Suppressor macrophage (primary cell): Measurements from ENCODE around the gene TAS2R16.

Experiments
- DNase-seq, 4 experiments: peaks; one replicate each; pipeline ENCODE4 v3.0.0-alpha.2; 2020 to 2022
- total RNA-seq, 17 experiments: gene quantifications; one replicate each; lab custom pipeline; 2026; ENCODE audit warnings: mixed read lengths in 6 of 17, inconsistent platforms in 3 of 17; lab: John Stamatoyannopoulos, UW

TAS2R16 gene, protein sequence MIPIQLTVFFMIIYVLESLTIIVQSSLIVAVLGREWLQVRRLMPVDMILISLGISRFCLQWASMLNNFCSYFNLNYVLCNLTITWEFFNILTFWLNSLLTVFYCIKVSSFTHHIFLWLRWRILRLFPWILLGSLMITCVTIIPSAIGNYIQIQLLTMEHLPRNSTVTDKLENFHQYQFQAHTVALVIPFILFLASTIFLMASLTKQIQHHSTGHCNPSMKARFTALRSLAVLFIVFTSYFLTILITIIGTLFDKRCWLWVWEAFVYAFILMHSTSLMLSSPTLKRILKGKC
- total RNA-seq = 0 to 0.88 (median 0) reads per million in 17 experiments

DNA sequence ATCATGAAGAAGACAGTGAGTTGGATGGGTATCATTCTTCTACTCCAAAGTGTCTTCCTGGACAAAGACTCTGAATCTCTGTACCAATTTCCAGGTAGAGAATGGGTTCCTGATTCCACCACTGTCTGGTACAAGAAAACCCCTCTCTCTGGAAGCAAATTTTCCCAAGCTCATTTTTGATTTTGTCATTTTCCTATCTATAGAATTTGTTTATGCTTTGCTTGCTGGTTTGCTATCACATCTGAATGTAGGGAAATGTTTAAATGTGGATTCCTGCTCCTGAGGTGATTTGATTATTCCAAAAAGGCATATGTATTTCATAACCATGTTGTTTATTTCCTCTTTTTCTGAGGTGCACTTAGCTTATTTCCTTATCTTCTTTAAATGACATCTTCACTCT lies at the start of gene TAS2R16:
TAS2R16 (minus strand) TSS at position 101 of the 400 bp plus-strand sequence; CDS start at position 35, 66 bp downstream.
- no peak for DNase-seq

DNA sequence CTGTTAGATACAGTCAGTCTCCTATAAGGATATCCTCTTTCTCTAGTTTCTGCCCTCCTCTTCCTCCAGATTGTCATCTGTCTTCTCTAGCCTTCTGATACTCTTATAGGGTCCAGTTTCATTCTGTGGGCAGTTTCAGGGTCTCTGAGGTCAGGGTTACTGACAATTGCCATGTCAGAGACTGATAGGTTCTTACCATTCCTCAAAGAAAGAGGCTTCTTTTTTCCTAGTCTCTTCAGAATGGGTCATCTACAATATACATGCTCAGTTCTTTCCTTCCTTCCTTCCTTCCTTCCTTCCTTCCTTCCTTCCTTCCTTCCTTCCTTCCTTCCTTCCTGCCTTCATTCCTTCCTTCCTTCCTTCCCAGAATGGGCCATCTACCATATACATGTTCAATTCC lies 48.1 kb upstream of the TAS2R16 start:
- no peak for DNase-seq

DNA sequence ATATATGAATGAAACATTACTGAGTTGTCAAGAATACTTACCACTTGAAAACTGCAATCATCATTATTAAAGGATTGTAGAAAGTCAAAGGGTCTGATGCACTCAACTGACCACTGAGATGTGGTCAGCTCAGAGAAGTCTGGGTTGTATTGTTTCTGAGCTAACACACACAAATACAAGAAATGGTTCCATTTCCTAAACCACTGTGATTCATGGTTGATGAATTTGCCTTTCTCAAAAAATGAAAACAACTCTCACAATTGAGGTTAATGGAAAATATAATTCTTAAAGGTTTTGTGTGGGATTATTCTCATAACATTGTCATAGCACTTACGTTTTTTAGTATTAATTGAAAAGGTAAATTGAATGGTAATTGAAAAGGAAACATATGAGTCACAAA lies 45.6 kb upstream of the TAS2R16 start:
- no peak for DNase-seq

DNA sequence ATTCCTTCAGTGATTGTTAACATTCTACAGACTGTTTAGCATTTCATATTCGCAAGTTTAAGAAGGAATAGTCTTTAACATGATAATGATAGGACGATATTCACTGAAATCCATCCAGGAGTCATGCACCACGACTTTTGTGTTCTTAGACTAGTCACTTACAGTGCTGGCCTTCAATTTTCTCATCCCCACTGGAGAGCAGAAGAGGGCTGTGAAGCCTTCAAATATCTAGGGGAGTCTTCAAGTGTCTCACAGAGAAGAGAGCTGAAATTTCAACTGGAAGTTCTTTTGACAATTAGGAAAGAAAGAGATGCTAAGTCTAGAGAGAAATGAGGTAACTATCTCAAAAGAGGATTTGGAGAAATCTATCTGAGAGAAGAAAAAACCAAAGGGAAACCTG lies 43.8 kb upstream of the TAS2R16 start:
- DNase-seq = no peak

DNA sequence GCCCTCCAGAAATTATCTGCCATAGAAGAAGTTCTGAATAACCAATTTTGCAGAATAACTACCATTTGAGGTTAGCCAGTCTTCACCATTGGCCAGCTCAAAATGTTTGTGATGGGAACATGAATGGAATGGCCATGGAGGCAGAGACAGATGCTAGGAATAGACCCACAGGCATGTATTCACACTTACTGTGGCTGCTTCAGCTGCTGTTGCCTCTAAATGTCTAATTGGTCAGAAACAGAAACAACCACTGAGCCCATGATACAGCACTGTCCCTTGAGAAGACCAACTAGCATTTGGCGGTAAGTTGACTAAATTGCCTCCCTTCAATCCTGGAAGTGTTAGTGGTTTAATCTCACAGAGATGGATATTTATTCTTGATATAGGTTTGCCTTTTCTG lies 38.6 kb upstream of the TAS2R16 start:
- no peak for DNase-seq

DNA sequence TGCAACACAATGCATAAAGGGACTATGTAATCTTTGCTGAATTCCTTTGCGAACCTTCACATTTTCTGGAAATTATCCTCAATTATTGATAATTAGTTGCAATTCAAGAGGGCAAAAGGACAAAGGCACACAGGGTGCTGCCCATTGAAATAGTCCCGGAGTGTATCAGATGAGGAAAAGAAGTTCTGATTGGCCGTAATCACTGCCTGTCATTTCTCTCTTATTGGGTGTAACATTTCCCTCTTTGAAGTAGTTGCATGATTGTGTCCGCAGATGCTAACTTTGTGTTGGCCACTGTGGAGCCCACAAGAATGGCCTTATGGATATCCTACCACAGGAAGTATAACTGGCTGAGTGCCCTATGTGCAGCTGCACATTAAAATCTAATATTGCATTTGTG lies 35.1 kb upstream of the TAS2R16 start:
- no peak for DNase-seq

DNA sequence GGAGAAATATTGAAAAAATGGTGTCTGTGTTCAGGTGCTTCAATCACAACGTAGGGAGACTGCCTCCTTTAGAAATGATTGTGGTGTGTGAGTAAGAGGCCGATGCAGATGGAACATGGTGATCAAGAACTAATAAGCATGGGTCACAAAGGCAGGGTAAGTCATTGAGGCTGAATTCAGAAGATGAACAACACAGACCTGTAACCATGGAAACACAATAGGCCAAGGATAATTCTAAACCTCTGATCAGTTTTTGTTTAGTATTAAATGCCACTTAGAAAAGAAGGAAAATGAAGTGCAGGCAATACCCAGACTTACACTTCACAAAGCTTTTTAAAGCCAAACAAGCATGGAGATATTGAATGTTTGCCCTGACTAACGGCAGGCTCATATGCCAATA lies 32.8 kb upstream of the TAS2R16 start:
- DNase-seq = no peak

DNA sequence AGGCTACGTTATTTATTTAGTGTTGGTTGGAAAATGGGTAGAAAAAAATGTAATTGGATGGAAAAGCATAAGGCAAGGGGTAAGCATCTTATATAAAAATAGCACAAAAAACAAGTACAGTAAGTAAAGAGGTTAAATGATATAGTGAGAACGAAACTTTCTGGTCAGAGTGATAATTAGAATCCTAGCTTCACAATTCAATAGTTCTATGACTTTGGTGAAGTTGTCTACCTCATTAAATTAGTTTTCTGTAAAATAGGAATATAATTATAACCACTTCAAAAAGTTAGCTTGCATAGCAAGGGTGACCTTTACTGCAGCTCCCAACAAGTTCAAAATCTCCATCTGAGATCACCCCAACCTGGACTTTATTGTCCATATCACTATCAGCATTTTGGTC lies 30.8 kb upstream of the TAS2R16 start:
- DNase-seq = no peak

DNA sequence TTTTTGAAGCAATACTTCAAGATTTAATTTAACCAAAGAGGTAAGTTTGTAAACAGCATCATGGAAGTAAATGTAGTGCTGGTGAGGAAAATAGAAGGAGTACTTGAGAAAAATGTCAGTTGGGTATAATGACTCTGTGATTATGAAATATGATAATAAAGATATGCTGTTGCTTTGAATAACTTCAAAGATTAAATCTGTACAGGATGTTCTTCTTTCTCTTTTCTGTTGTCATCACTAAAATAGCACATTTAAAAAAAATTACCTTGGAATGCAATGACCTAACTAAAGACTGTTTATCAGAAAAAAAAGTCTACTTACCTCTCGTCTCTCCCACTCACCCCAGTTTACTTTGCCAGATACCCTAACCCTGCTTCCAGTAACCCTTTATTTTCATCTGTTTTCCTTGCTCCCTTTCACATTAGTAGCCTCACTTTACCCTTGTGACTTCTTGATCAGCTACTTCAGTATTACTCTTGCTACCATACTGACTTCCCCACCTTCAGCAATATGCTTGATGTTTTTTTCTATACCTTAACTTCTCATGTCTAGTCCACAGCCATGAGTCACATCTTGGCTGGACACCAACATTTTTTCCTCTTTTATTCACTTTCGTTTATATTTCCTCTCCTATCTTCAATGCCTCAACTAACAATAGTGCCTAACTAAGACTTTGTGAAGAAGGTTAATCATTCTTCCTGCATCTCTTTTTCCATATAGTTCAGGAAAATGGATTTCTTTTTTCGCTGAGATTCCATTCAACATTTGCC lies 29.7 kb upstream of the TAS2R16 start:
- no peak for DNase-seq

DNA sequence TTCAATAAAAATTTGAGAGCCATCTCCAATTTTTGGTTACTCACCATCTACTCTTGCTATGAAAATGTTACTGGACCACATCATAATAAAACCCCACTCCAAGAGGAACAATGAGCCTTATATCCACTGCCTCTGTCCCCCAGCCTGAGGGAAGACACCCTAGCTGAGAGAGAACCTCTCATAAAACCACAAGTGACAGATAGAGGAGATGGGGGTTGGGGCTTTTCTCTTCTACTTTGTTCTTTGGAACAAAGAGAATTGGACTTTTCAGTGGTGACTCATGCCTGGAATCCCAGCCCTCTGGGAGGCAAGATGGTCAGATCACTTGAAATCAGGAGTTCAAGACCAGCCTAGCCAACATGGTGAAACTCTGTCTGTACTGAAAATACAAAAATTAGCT lies 27.6 kb upstream of the TAS2R16 start:
- DNase-seq = no peak

DNA sequence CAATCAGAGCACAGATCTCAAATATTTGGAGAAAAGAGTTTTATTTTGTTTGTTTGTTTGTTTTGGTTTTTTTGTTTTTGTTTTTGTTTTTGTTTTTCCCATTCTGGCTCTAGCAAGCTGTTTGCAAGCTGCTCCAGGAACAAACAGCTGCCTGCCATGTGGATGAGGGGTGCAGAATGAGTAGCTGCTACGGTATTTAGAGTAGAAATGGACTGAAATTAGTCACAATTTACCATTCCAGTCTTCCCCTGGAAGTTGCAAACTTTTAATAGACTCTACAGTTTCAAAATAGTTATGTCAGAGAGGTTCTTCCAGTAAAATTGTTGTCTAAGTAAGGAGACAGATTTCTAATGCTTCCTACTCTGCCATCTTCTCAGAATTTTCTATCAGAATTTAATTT lies 27.1 kb upstream of the TAS2R16 start:
- no peak for DNase-seq

DNA sequence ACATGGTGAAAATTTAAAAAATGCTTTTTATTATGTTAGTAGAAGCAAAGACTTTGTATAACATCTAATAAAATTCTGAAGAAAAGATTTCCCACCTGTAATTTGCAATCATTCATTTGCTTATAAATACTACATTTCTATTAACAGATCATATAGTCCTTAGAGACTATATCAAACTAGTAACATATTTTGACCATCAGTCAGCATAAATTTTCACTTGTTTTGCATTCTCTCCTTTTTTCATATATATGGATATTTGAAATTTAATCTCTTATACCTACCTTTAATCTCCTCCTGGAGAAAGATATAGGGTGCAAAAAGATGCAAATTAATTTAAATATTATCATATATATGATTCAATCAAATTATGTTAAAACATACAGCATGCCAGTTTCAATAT lies 16.9 kb upstream of the TAS2R16 start:
- DNase-seq = no peak

DNA sequence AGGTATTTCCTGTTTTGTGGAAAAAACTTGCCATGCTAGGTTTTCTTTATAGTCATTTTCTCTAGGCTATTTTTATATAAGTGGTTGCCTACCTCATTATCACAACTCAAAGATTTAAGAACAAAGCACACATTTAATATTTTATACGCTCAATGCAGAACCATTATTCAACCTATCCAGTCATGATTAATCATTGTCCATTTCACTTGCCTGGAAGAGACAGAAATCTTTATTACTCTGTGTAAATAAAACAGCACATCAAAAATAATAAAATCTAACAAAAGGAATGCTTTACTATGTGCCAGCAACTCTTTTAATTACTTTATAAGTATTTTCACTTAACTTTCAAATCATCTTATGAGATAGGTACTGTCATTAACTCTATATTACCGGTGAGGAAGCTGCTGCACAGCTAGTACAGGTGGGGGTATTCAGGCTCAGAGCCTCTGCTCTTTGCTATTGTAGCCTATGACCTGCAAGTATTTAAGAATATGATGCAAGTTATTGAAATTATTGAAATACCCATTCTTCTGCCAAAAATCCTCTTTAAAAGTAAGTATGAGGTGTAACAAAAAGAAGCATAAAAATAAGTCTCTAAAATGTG lies 16.4 kb upstream of the TAS2R16 start:
- no peak for DNase-seq

DNA sequence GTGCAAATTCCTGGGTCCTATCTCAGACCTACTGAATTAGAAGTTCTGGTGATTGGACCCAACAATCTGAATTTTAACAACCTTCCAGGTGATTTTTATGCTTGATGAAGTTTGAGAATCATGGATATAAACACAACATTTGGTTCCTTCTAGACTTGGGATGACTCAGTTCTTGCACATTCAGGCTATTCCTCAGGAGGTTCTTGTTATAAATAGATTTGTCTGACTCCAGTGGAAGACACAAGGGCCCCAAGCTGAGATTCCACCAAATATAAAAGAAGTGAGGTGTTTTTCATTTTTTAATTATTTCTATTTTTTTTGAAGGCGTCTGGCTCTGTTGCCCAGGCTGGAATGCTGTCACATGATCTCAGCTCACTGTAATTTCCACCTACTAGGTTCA lies 9.4 kb upstream of the TAS2R16 start:
- DNase-seq = no peak

DNA sequence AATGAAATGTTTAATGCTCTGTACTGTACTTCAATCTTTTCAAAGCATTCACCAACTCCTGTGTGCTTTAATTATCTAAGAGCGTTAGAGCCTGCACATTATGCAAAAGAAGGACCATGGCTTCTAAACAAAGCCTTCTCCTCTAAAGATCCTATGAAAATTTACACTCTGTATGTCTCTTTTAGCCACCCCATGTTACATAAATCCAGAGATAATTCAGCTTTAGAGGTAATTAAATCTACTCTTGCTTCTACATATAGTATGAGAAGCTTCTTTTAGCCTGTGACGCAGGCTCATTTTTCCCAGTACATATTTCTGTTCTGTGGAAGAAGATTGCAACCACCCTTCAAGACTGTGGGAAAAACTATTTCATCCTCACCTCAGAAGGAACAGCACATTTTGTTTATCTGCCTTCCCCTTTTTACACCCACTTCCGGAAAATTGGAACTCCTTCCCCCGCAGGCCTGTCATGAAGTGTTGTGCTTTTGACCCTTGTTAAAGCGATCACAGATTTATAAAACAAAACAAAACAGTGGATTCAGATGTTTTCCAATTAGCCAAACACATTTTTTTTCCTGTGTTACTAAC lies 8.1 kb upstream of the TAS2R16 start:
- no peak for DNase-seq

DNA sequence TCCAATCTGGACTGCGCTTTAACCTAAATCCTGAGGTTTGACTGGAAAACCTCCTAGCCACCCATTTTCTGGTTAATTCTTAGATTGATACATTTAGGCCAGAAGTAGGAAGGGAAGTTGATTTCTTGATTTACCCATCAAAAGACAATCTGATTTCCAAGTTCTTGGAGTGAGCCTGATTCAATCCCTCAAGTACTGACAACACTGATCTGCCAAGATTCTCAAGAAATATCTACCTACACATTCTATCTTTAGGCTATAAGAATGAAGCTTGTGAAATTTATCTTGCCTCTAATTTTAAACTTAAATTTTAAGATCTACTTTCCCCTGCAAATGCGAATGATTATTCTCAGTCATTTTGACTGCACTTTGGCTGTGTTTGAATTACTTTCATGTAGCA lies 5.9 kb downstream of the TAS2R16 start:
- no peak for DNase-seq

DNA sequence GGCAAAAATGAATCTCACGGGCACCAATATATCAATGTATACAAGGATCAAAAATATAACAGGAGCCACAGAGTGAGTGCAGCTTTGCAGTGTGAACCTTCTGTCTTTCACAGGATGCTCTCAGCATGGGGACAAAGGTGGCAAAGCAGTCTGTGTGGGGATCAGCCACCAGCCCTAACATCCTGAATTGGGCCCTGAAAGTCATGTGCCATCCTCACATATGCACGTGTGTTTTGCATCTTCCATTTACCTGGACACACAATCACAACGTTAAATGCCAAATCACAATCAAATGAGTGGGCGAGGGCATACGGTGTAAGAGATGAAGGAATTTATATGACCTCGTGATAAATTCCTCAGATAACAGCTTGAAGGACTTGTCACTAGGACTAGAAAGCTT lies 6.5 kb downstream of the TAS2R16 start:
- no peak for DNase-seq

DNA sequence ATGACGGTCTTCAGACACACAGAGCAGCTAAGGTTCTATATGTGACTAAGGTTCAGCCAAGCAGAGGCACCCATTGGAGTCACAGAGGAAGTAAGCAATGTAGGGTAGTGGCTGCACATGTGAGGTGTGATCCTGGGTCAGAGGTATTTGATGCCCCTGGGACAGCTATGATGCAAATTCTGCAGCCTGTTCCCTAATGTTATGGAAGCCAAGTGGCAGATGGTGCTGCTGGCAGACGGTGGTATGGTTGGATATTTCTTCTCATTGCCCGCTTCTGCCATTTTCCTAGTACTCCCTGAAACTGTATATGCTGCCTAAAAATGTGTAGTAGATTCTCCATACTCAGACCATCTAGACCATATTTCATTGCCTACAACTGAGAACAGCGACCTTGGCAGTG lies 7.2 kb downstream of the TAS2R16 start:
- DNase-seq = no peak

DNA sequence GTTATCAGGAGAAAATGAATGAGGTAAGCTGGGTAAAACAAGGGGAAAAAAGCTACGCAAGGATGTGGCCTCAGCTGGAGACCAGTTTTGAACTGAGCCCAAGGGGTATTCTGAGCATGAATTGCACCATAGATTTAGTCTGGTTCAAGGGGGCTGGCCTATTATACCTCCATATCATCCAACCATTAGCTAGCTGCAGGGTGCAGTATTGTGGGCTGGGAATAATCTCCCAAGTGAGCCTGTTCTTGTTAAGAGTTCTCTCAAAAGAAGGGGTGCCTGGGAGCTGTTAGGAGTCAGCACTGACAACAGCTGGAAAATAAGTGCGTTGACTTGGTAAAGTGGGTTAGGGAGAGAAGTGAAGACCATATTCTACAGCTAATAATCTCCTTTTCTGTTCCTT lies 8.0 kb downstream of the TAS2R16 start:
- no peak for DNase-seq

DNA sequence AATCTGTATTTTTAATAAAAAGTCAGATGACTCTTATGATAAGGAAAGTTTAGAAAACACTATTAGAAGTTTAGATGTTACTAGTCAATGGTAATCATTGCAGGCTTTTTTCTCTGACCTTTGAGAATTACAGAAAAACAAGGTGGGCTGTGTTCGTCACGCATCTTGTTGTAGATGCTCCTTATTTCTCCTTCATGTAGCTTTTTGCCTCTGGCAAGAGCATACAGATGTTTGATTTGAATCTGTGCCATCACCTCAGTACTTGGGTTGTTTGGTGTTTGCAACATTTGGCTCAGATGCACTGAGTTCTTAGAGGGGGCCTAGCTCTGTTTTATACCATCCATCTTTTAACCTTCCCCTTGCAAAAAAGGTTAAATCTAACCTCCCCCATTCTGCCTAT lies 11.5 kb downstream of the TAS2R16 start:
- no peak for DNase-seq

DNA sequence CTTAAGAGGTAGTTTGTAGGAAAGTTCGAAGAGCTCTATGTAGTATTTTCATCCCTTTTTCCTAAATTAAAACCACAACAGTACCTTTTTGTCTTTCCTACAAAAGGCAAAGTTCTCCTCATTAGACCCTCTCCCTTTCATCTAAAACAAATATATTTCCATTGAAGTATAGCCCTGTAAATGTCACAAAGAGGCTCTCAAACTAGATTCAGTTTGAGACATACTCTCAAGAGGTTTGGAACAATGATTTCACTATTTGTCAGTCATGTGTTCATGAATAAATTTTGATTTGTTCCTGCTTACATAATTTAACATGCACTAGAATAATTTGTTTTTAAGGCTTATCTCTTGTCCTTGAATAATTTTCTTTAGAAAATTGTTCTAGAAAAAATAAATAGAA lies 12.2 kb downstream of the TAS2R16 start:
- no peak for DNase-seq

DNA sequence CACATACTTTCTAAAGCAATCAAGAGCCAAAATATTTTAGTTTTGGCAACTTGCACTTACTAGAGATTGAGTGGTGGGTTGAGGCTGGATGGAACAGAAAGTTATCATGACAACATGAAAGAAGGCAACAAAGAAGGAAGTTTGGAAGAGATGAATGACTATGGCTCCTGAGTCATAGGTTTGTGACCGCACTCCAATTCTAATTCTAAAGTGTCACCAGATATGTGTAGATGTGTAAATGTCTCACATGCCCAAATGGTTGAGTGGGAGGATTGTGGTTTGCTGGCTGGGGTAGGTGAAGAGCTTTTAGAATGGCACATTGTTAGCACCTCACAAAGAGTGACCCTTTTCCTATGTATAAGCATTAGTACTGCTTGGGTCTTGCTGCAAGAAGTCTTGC lies 20.2 kb downstream of the TAS2R16 start:
- DNase-seq = no peak

DNA sequence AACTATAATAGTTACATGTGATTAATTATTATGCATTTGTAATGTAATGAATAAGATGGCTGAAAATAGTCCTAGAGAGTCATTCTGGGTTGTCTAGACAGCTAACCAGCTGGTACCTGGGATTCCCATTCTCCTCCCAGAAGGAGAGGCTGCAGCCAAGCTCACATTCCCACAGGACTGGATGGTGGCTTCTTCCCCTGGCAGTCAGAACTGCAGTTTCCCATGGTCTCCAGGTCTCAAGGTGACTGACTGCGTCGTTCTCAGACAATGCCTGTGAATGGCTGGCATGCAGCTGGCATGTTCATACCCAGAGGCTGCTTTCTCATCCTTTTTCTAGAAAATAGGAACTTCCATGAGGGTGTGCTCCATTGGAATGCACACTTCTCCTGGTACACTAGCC lies 21.3 kb downstream of the TAS2R16 start:
- DNase-seq = no peak

DNA sequence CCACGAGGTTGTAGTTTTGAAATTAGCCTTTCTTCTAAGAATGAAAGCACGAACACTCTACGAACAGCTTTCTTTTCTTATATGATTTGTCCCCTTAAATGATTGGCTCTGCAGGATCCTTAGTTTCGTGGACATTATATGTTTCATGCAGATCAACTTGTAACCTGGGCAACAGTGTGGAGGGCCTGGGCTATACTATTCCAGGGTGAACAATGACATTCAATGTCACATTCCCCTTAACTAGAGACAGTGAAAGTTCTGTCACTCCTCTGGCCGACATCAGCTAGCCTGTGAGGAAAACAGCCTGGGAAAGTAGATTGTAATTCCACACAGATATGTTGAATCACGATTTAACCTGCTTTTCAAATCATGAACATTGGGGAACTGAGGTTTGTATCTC lies 23.4 kb downstream of the TAS2R16 start:
- DNase-seq = no peak
